HepG2 (cell line): ENCODE measurements around the gene KLF11. TPM values are rescaled to one million over a fixed set of nuclear protein-coding genes. Genes with fewer than 3 reads are reported as not detected.

Experiments
- CSRNP1 ChIP-seq: sonication (generic); formaldehyde crosslinking; IDR thresholded peaks from 2 replicates; pipeline ENCODE4 v1.8.1; 2023; ENCODE audit warnings: mild to moderate bottlenecking, missing genetic modification reagents
- FOSL1 ChIP-seq: sonication (generic); formaldehyde crosslinking; IDR thresholded peaks from 2 replicates; pipeline ENCODE4 v1.9.0; 2021; ENCODE audit warnings: missing genetic modification reagents, borderline replicate concordance
- KAT8 ChIP-seq: IDR thresholded peaks from 2 replicates; pipeline ENCODE4 v1.6.1; 2016; ENCODE audit warnings: missing genetic modification reagents, missing compliant biosample characterization
- KLF9 ChIP-seq: IDR thresholded peaks from 2 replicates; pipeline ENCODE4 v1.6.1; 2016; ENCODE audit warnings: low read depth
- SIN3A ChIP-seq: IDR thresholded peaks from 2 replicates; pipeline ENCODE4 v1.6.1; 2011; ENCODE audit warnings: low read depth, mild to moderate bottlenecking, control low read depth, low read length, borderline replicate concordance
- SRSF9 ChIP-seq: fragments of 200-400 bp; formaldehyde crosslinking; IDR thresholded peaks from 2 replicates; pipeline ENCODE4 v1.6.1; 2018; ENCODE audit warnings: borderline replicate concordance, mild to moderate bottlenecking, low read depth, low read length; ENCODE audit not compliant: insufficient read depth, poor library complexity, severe bottlenecking
- WIZ ChIP-seq: sonication (generic); formaldehyde crosslinking; IDR thresholded peaks from 2 replicates; pipeline ENCODE4 v1.5.1; 2020; ENCODE audit warnings: mild to moderate bottlenecking, missing genetic modification reagents
- YEATS4 ChIP-seq: sonication (generic); formaldehyde crosslinking; IDR thresholded peaks from 2 replicates; pipeline ENCODE4 v1.4.0; 2020; ENCODE audit warnings: missing genetic modification reagents, borderline replicate concordance
- ZMAT3 ChIP-seq: sonication (generic); formaldehyde crosslinking; conservative IDR thresholded peaks from 2 replicates; pipeline ENCODE4 v1.7.0; 2021; ENCODE audit warnings: missing genetic modification reagents
- ZNF17 ChIP-seq: sonication (generic); formaldehyde crosslinking; IDR thresholded peaks from 2 replicates; pipeline ENCODE4 v1.5.0; 2020; ENCODE audit warnings: mild to moderate bottlenecking, missing genetic modification reagents
- ZNF552 ChIP-seq: sonication (generic); formaldehyde crosslinking; IDR thresholded peaks from 2 replicates; pipeline ENCODE4 v1.9.0; 2022; ENCODE audit warnings: missing genetic modification reagents, mild to moderate bottlenecking, borderline replicate concordance
- ZNF558 ChIP-seq: sonication (generic); formaldehyde crosslinking; IDR thresholded peaks from 2 replicates; pipeline ENCODE4 v1.9.0; 2022; ENCODE audit warnings: mild to moderate bottlenecking, missing genetic modification reagents, borderline replicate concordance
- ZNF570 ChIP-seq: sonication (generic); formaldehyde crosslinking; IDR thresholded peaks from 2 replicates; pipeline ENCODE4 v1.4.0; 2020; ENCODE audit warnings: mild to moderate bottlenecking, missing genetic modification reagents, borderline replicate concordance
- polyA plus RNA-seq, 8 experiments: library from polyadenylated mRNA; depleted of rRNA in 3 of 8; stranded (reverse) in 7 of 8; unstranded in 1 of 8; fragments of >200 nt; fragmentation: Illumina TruSeq in 4 of 8; extraction: Trizol in 4 of 8; gene quantifications; 2 replicates each; pipeline versions ENCODE4 v1.2.1 to v1.2.3, GENCODE V29; 2011 to 2016; ENCODE audit warnings: low read depth in 4 of 8, missing spikeins in 1 of 8, mixed read lengths in 1 of 8; ENCODE audit not compliant: insufficient read depth in 1 of 8
- total RNA-seq, 5 experiments: library from RNA; depleted of rRNA; stranded (reverse); fragments of >200 nt; fragmentation: Illumina TruSeq; extraction: Trizol; gene quantifications; 2 replicates each; pipeline ENCODE4 v1.2.3, GENCODE V29; 2016; ENCODE audit warnings: low read depth in 1 of 5
- TF ChIP-seq, protein P1 (sequence below): sonication (generic); formaldehyde crosslinking; IDR thresholded peaks from 2 replicates; pipeline ENCODE4 v1.9.0; 2022; ENCODE audit warnings: missing genetic modification reagents, mild to moderate bottlenecking, borderline replicate concordance
- TF ChIP-seq, protein P2 (sequence below): sonication (generic); formaldehyde crosslinking; IDR thresholded peaks from 2 replicates; pipeline ENCODE4 v1.4.0; 2020; ENCODE audit warnings: missing genetic modification reagents
- TF ChIP-seq, protein P3 (sequence below), 2 experiments: sonication (generic) in 1 of 2; formaldehyde crosslinking in 1 of 2; IDR thresholded peaks; 2 replicates each; pipeline versions ENCODE4 v1.6.1 to v1.9.0; 2014 to 2022; ENCODE audit warnings: antibody characterized with exemption in 1 of 2, borderline replicate concordance in 1 of 2, inconsistent platforms in 1 of 2, low read depth in 1 of 2, missing genetic modification reagents in 1 of 2

The KLF11 gene
- total and polyA plus RNA-seq, 2 of the 13 experiments (the other 11 are each of a cell fraction or from before 2014, with no cell fraction given), result 2.5 to 11.8 TPM

GRCh38 chr2:10009811-10010781, 33.3 kb upstream of the KLF11 start (continued):
- TF ChIP-seq, protein P1, sequence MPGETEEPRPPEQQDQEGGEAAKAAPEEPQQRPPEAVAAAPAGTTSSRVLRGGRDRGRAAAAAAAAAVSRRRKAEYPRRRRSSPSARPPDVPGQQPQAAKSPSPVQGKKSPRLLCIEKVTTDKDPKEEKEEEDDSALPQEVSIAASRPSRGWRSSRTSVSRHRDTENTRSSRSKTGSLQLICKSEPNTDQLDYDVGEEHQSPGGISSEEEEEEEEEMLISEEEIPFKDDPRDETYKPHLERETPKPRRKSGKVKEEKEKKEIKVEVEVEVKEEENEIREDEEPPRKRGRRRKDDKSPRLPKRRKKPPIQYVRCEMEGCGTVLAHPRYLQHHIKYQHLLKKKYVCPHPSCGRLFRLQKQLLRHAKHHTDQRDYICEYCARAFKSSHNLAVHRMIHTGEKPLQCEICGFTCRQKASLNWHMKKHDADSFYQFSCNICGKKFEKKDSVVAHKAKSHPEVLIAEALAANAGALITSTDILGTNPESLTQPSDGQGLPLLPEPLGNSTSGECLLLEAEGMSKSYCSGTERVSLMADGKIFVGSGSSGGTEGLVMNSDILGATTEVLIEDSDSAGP (CRISPR knock-in tag), result peak; percentile 54; the same call in 1 of the 2 replicates
- TF ChIP-seq KAT8 (peak; percentile 45; the same call in 1 of the 2 replicates), SRSF9 (no peak), FOSL1 (CRISPR knock-in tag) (no peak), ZNF558 (CRISPR knock-in tag) (no peak), CSRNP1 (CRISPR knock-in tag) (no peak), ZMAT3 (CRISPR knock-in tag) (peak; percentile 50; the same call in 1 of the 2 replicates), SIN3A (no peak), YEATS4 (CRISPR knock-in tag) (no peak), ZNF552 (CRISPR knock-in tag) (no peak), KLF9 (no peak), ZNF17 (CRISPR knock-in tag) (0 out of 2 replicates have a peak, but pooled peaks have one; percentile 44), WIZ (CRISPR knock-in tag) (no peak), ZNF570 (CRISPR knock-in tag) (0 out of 2 replicates have a peak, but pooled peaks have one; percentile 60)
- TF ChIP-seq, protein P2, sequence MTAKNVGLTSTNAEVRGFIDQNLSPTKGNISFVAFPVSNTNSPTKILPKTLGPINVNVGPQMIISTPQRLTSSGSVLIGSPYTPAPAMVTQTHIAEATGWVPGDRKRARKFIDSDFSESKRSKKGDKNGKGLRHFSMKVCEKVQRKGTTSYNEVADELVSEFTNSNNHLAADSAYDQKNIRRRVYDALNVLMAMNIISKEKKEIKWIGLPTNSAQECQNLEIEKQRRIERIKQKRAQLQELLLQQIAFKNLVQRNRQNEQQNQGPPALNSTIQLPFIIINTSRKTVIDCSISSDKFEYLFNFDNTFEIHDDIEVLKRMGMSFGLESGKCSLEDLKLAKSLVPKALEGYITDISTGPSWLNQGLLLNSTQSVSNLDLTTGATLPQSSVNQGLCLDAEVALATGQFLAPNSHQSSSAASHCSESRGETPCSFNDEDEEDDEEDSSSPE, result 0 out of 2 replicates have a peak, but pooled peaks have one; percentile 17
- TF ChIP-seq, protein P3, sequence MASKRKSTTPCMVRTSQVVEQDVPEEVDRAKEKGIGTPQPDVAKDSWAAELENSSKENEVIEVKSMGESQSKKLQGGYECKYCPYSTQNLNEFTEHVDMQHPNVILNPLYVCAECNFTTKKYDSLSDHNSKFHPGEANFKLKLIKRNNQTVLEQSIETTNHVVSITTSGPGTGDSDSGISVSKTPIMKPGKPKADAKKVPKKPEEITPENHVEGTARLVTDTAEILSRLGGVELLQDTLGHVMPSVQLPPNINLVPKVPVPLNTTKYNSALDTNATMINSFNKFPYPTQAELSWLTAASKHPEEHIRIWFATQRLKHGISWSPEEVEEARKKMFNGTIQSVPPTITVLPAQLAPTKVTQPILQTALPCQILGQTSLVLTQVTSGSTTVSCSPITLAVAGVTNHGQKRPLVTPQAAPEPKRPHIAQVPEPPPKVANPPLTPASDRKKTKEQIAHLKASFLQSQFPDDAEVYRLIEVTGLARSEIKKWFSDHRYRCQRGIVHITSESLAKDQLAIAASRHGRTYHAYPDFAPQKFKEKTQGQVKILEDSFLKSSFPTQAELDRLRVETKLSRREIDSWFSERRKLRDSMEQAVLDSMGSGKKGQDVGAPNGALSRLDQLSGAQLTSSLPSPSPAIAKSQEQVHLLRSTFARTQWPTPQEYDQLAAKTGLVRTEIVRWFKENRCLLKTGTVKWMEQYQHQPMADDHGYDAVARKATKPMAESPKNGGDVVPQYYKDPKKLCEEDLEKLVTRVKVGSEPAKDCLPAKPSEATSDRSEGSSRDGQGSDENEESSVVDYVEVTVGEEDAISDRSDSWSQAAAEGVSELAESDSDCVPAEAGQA (IDR thresholded peaks at IDR 0.05; ENCODE audit: low read depth), result no peak
- TF ChIP-seq, protein P3 (CRISPR knock-in tag; IDR thresholded peaks at IDR 0.05; ENCODE audit: borderline replicate concordance), result no peak
